ENCODE results near the gene RPUSD2. TPM values are rescaled to one million over a fixed set of nuclear protein-coding genes. Genes with fewer than 3 reads are reported as not detected.
A peak's percentile ranks its signal among the peaks of the same experiment; 100 is the strongest.

The RPUSD2 gene
- polyA plus RNA-seq (2013, experiment 1 of 2): 14.7 TPM
- 14.1 TPM for polyA plus RNA-seq (2013, experiment 2 of 2)

GRCh38 chr15:40569129-40569953 is at the start of gene RPUSD2:
RPUSD2 (plus strand) TSS chr15:40569299; CDS start chr15:40569338, 39 bp downstream.
- DNase-seq: peak; percentile 97
- Histone ChIP-seq H3K4me3 (ENCODE audit: low read length) (peak within 1 kb of the TSS; percentile 91), H3K9ac (ENCODE audit: low read length) (peak within 1 kb of the TSS; percentile 80), H3K4ac (ENCODE audit: low read depth, low read length) (no peak within 1 kb of the TSS), H3K56ac (ENCODE audit: low read length) (peak within 1 kb of the TSS; percentile 97), H3K79me2 (ENCODE audit: control insufficient read depth, insufficient read depth, low read length) (peaks cover 16% of the 10 kb centered on the region), H3K23ac (ENCODE audit: low read length) (no peak within 1 kb of the TSS), H3K4me2 (ENCODE audit: low read length) (peak within 1 kb of the TSS; percentile 92), H2BK120ac (ENCODE audit: low read depth, low read length) (no peak within 1 kb of the TSS), H3K36me3 (ENCODE audit: control insufficient read depth, insufficient read depth, low read length) (peaks cover 5% of the 10 kb centered on the region), H4K8ac (ENCODE audit: low read depth, low read length) (peak within 1 kb of the TSS; percentile 29), H2BK15ac (replicated peaks; ENCODE audit: low read depth) (no peak within 1 kb of the TSS), H3K27me3 (ENCODE audit: insufficient read depth, low read length, poor library complexity) (no peaks in the 10 kb centered on the region), H3K79me1 (ENCODE audit: low read length) (peaks cover 8% of the 10 kb centered on the region), H3K4me1 (ENCODE audit: control insufficient read depth, low read depth, low read length) (peaks cover 3% of the 10 kb centered on the region), H3K18ac (ENCODE audit: low read length) (no peak within 1 kb of the TSS), H2AK5ac (ENCODE audit: low read length) (no peak within 1 kb of the TSS), H3K27ac (ENCODE audit: low read depth, low read length) (no peak within 1 kb of the TSS), H4K5ac (ENCODE audit: low read length) (peak within 1 kb of the TSS; percentile 99), H2BK5ac (ENCODE audit: low read length) (no peak within 1 kb of the TSS)
- no CpG with 5 or more reads among the region's 62 CpGs for WGBS (ENCODE audit: extremely low coverage, insufficient coverage, low lambda C conversion rate)

GRCh38 chr15:40523611-40524010 is 45.5 kb upstream of the RPUSD2 start:
- Histone ChIP-seq H3K4me1 (ENCODE audit: control insufficient read depth, low read depth, low read length) (no peaks in the 10 kb centered on the region), H2BK120ac (ENCODE audit: low read depth, low read length) (no peak overlapping the region), H3K4me3 (ENCODE audit: low read length) (no peak overlapping the region), H4K8ac (ENCODE audit: low read depth, low read length) (no peak overlapping the region), H3K18ac (ENCODE audit: low read length) (no peak overlapping the region), H3K79me2 (ENCODE audit: control insufficient read depth, insufficient read depth, low read length) (no peaks in the 10 kb centered on the region), H3K23ac (ENCODE audit: low read length) (no peak overlapping the region), H3K27me3 (ENCODE audit: insufficient read depth, low read length, poor library complexity) (no peaks in the 10 kb centered on the region), H2BK15ac (replicated peaks; ENCODE audit: low read depth) (no peak overlapping the region), H3K4me2 (ENCODE audit: low read length) (no peak overlapping the region), H3K4ac (ENCODE audit: low read depth, low read length) (no peak overlapping the region), H3K56ac (ENCODE audit: low read length) (no peak overlapping the region), H3K27ac (ENCODE audit: low read depth, low read length) (no peak overlapping the region), H2BK5ac (ENCODE audit: low read length) (no peak overlapping the region), H4K5ac (ENCODE audit: low read length) (no peak overlapping the region), H2AK5ac (ENCODE audit: low read length) (no peak overlapping the region), H3K79me1 (ENCODE audit: low read length) (no peaks in the 10 kb centered on the region), H3K9ac (ENCODE audit: low read length) (no peak overlapping the region), H3K36me3 (ENCODE audit: control insufficient read depth, insufficient read depth, low read length) (no peaks in the 10 kb centered on the region)
- DNase-seq: no peak

GRCh38 chr15:40525855-40526254 is 43.2 kb upstream of the RPUSD2 start:
- no peak overlapping the region for H3K18ac ChIP-seq (ENCODE audit: low read length)
- H3K36me3 ChIP-seq (ENCODE audit: control insufficient read depth, insufficient read depth, low read length): no peaks in the 10 kb centered on the region
- no peak overlapping the region for H3K56ac ChIP-seq (ENCODE audit: low read length)
- H2AK5ac ChIP-seq (ENCODE audit: low read length): no peak overlapping the region
- H3K79me1 ChIP-seq (ENCODE audit: low read length): no peaks in the 10 kb centered on the region
- H3K4ac ChIP-seq (ENCODE audit: low read depth, low read length): no peak overlapping the region
- H2BK5ac ChIP-seq (ENCODE audit: low read length): no peak overlapping the region
- no peak overlapping the region for H4K5ac ChIP-seq (ENCODE audit: low read length)
- H3K79me2 ChIP-seq (ENCODE audit: control insufficient read depth, insufficient read depth, low read length): no peaks in the 10 kb centered on the region
- no peaks in the 10 kb centered on the region for H3K4me1 ChIP-seq (ENCODE audit: control insufficient read depth, low read depth, low read length)
- H2BK120ac ChIP-seq (ENCODE audit: low read depth, low read length): no peak overlapping the region
- H3K4me3 ChIP-seq (ENCODE audit: low read length): no peak overlapping the region
- H3K4me2 ChIP-seq (ENCODE audit: low read length): no peak overlapping the region
- H2BK15ac ChIP-seq (replicated peaks; ENCODE audit: low read depth): no peak overlapping the region
- H4K8ac ChIP-seq (ENCODE audit: low read depth, low read length): no peak overlapping the region
- H3K27ac ChIP-seq (ENCODE audit: low read depth, low read length): no peak overlapping the region
- H3K27me3 ChIP-seq (ENCODE audit: insufficient read depth, low read length, poor library complexity): no peaks in the 10 kb centered on the region
- H3K9ac ChIP-seq (ENCODE audit: low read length): no peak overlapping the region
- peak overlapping the region; percentile 66 for H3K23ac ChIP-seq (ENCODE audit: low read length)
- WGBS (ENCODE audit: extremely low coverage, insufficient coverage, low lambda C conversion rate): no CpG with 5 or more reads among the region's 3 CpGs
- no peak for DNase-seq

GRCh38 chr15:40528801-40529200 is 40.3 kb upstream of the RPUSD2 start:
- no peak overlapping the region for H2BK15ac ChIP-seq (replicated peaks; ENCODE audit: low read depth)
- H3K23ac ChIP-seq (ENCODE audit: low read length): no peak overlapping the region
- no peaks in the 10 kb centered on the region for H3K36me3 ChIP-seq (ENCODE audit: control insufficient read depth, insufficient read depth, low read length)
- H3K18ac ChIP-seq (ENCODE audit: low read length): no peak overlapping the region
- H3K27ac ChIP-seq (ENCODE audit: low read depth, low read length): no peak overlapping the region
- no peak overlapping the region for H3K4ac ChIP-seq (ENCODE audit: low read depth, low read length)
- H2BK120ac ChIP-seq (ENCODE audit: low read depth, low read length): no peak overlapping the region
- no peak overlapping the region for H2BK5ac ChIP-seq (ENCODE audit: low read length)
- H3K27me3 ChIP-seq (ENCODE audit: insufficient read depth, low read length, poor library complexity): no peaks in the 10 kb centered on the region
- no peak overlapping the region for H2AK5ac ChIP-seq (ENCODE audit: low read length)
- H4K8ac ChIP-seq (ENCODE audit: low read depth, low read length): no peak overlapping the region
- H3K56ac ChIP-seq (ENCODE audit: low read length): no peak overlapping the region
- no peaks in the 10 kb centered on the region for H3K79me1 ChIP-seq (ENCODE audit: low read length)
- no peak overlapping the region for H3K4me3 ChIP-seq (ENCODE audit: low read length)
- H3K79me2 ChIP-seq (ENCODE audit: control insufficient read depth, insufficient read depth, low read length): no peaks in the 10 kb centered on the region
- H3K4me1 ChIP-seq (ENCODE audit: control insufficient read depth, low read depth, low read length): no peaks in the 10 kb centered on the region
- H3K9ac ChIP-seq (ENCODE audit: low read length): no peak overlapping the region
- no peak for DNase-seq
- no CpG with 5 or more reads among the region's 6 CpGs for WGBS (ENCODE audit: extremely low coverage, insufficient coverage, low lambda C conversion rate)
- no peak overlapping the region for H4K5ac ChIP-seq (ENCODE audit: low read length)
- H3K4me2 ChIP-seq (ENCODE audit: low read length): no peak overlapping the region

- Histone ChIP-seq H2BK120ac (ENCODE audit: low read depth, low read length) (no peak overlapping the region), H3K4me2 (ENCODE audit: low read length) (no peak overlapping the region), H3K4ac (ENCODE audit: low read depth, low read length) (no peak overlapping the region), H3K23ac (ENCODE audit: low read length) (no peak overlapping the region), H3K4me3 (ENCODE audit: low read length) (no peak overlapping the region), H3K56ac (ENCODE audit: low read length) (no peak overlapping the region), H2BK15ac (replicated peaks; ENCODE audit: low read depth) (no peak overlapping the region), H3K4me1 (ENCODE audit: control insufficient read depth, low read depth, low read length) (no peaks in the 10 kb centered on the region), H4K5ac (ENCODE audit: low read length) (no peak overlapping the region), H3K27me3 (ENCODE audit: insufficient read depth, low read length, poor library complexity) (no peaks in the 10 kb centered on the region), H2BK5ac (ENCODE audit: low read length) (no peak overlapping the region), H4K8ac (ENCODE audit: low read depth, low read length) (no peak overlapping the region), H2AK5ac (ENCODE audit: low read length) (no peak overlapping the region), H3K79me1 (ENCODE audit: low read length) (no peaks in the 10 kb centered on the region), H3K27ac (ENCODE audit: low read depth, low read length) (no peak overlapping the region), H3K79me2 (ENCODE audit: control insufficient read depth, insufficient read depth, low read length) (no peaks in the 10 kb centered on the region), H3K36me3 (ENCODE audit: control insufficient read depth, insufficient read depth, low read length) (no peaks in the 10 kb centered on the region), H3K18ac (ENCODE audit: low read length) (no peak overlapping the region), H3K9ac (ENCODE audit: low read length) (no peak overlapping the region)
- no CpG with 5 or more reads among the region's 4 CpGs for WGBS (ENCODE audit: extremely low coverage, insufficient coverage, low lambda C conversion rate)
- no peak for DNase-seq
Measured at GRCh38 chr15:40533763-40534364, 35.2 kb upstream of the RPUSD2 start.
